Stimulated activated CD4-positive, alpha-beta T cell treated with anti-CD3 and anti-CD28 coated beads, TNF-alpha, amount 100 ng/mL, for 24 hours (primary cell): ENCODE results near the gene RCCD1.

Source experiments
- DNase-seq, 3 experiments: peaks; one replicate each; pipeline ENCODE4 v3.0.0-alpha.2; 2020; ENCODE audit warnings: low read depth in 3 of 3

The RCCD1 gene

GRCh38 chr15:90942354-90943120, 12.1 kb upstream of the RCCD1 start:
- no peak for DNase-seq

DNA sequence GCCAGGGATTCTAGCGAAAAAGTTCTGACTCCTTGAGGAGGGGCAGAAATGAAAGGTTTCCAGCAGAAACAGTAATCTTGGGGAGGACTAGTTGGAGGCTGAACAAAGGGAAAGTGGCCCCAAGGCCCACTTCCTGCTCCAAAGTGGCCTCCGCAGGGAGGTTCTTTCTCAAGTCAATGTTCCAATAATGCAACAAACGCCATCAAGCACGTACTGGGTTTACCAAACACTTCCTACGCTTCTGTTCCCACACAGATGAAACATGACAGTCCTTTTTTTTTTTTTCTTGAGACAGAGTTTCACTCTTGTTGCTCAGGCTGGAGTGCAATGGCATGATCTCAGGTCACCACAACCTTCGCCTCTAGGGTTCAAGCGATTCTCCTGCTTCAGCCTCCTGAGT, 9.6 kb upstream of the RCCD1 start:
- DNase-seq: no peak

DNA sequence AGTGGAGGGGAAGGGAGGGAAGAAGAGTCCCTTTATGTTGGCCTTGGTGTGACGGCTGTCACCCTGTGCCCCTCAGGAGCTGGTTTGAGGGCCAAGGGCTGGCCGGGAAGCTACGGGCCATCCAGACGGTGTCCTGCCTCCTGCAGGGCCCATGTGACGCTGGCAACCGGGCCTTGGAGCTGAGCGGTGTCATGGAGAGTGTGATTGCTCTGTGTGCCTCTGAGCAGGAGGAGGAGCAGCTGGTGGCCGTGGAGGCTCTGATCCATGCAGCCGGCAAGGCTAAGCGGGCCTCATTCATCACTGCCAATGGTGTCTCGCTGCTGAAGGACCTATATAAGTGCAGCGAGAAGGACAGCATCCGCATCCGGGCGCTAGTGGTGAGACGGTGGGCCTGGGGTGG, 8.1 kb upstream of the RCCD1 start:
- DNase-seq: no peak

DNA sequence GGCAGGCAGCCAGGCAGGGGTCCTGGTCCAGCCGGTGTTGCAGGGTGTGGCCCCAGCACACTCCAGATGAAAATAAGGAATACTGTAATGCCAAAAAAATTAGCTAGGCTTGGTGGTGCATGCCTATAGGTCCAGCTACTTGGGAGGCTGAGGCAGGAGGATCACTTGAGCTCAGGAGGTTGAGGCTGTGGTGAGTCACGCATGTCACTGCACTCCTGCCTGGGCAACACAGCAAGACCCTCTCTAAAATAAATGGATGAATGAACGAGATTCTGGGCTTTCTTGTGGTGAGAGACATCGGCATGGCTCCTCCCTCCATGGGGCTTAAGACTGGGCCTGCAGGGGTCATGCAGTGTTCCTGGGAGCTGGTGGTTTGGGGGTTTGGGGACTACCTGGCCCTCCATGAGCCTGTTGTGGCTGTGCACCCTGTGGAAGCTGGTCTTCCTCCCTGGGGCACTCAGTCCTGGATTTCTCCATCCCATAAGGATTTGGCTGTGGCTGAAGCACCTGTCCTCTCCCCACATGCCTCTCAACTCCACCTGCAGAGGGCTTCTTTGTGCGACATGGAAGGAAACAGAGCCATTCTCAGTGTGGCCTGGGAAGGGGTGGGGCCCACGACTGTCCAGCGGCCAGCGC, 7.6 kb upstream of the RCCD1 start:
- DNase-seq: no peak

GRCh38 chr15:90947577-90948357, 6.9 kb upstream of the RCCD1 start:
- DNase-seq: no peak

DNA sequence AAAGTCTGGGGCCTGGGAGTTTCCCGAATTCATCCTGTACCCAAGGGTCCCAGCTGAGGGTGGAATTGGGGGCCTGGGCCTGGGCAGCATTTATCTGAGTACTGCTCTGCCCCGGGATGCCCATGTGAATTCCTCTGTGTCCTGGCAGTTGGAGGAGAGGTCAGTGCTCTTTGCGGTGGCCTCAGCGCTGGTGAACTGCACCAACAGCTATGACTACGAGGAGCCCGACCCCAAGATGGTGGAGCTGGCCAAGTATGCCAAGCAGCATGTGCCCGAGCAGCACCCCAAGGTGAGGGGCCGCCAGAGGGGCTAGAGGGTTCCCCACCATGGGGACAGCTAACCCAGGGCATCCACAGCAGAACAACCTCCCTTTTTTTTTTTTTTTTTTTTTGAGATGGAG, 6.2 kb upstream of the RCCD1 start:
- no peak for DNase-seq

- DNase-seq: no peak
Measured at GRCh38 chr15:90949979-90950675, 4.6 kb upstream of the RCCD1 start.

- DNase-seq: no peak
Measured at GRCh38 chr15:90950676-90951075, 4.0 kb upstream of the RCCD1 start.

DNA sequence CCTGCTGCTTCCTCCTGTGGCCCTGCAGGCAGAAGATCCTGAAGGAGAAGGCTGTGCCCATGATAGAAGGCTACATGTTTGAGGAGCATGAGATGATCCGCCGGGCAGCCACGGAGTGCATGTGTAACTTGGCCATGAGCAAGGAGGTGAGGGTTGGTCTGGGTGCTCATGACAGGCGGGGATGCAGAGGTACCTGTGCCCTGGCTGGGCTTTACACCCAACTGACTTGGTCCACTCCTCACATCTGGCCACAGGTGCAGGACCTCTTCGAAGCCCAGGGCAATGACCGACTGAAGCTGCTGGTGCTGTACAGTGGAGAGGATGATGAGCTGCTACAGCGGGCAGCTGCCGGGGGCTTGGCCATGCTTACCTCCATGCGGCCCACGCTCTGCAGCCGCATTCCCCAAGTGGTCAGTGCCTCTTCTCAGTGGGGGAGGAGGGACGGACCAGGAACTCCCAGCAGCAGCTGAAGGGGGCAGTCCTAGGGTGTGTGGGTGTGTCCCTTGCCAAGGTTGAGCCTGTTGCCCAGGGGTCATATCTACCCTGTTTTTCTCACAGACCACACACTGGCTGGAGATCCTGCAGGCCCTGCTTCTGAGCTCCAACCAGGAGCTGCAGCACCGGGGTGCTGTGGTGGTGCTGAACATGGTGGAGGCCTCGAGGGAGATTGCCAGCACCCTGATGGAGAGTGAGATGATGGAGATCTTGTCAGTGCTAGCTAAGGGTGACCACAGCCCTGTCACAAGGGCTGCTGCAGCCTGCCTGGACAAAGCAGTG, 1.6 kb upstream of the RCCD1 start:
- DNase-seq: no peak

DNA sequence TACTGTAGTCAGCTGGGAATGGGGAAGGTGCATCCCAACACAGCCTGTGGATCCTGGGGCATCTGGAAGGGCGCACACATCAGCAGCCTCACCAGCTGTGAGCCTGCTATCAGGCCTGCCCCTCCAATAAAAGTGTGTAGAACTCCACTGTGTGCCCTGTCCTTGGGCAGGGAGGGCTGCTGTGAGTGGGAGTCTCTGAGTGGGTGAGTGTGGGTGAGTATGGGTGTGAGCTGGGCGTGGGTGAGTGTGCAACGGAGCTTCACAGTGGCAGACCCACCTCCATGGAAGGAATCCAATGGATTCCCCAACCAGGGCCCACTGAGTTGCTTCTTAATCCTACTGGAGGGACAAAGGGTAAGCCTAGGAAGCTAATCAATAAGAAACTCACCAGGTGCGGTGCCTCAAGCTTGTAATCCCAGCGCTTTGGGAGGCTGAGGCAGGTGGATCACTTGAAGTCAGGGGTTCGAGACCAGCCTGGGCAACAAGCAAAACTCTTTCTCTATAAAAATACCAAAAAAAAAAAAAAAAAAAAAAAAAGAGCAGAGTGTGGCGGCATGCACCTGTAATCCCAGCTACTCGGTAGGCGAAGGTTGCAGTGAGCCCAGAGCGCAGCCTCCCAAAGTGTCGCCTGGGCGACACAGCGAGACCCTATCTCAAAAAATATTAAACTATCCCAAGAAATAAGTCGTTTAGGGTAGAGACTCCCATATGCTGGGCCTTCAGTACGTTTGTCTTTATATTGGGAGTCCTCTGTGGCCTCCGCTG, 555 bp upstream of the RCCD1 start:
- DNase-seq: no peak

DNA sequence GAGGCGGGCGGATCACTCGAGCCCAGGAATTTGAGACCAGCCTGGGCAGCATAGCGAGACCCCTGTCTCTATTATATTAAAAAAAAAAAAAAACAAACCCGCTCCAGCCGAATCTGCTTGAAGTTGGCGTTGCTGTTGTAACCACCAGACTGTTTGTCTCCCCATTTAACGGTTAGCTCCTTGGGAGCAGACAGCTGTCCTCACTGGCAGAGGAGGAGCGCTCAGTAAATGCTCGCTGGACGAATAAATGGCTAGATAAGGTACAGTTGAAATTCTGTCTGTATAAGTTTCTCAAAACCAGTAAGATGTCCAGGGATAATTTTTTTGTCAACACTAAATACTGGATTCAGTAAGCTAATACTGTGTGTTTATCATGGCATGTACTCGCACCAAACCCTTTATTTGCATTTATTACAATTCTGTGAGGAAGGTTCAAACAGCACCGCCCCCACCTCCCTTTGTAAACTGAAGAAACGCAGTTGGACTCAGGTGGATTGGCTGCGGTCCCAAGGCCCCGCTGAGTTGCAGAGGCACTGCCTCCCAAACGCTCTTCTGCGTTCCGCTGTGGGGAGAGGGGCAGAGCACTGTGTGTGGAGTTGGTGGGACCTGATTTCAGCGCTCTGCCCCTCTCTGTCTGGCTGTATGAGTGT, 1.1 kb downstream of the RCCD1 start:
- DNase-seq: no peak

DNA sequence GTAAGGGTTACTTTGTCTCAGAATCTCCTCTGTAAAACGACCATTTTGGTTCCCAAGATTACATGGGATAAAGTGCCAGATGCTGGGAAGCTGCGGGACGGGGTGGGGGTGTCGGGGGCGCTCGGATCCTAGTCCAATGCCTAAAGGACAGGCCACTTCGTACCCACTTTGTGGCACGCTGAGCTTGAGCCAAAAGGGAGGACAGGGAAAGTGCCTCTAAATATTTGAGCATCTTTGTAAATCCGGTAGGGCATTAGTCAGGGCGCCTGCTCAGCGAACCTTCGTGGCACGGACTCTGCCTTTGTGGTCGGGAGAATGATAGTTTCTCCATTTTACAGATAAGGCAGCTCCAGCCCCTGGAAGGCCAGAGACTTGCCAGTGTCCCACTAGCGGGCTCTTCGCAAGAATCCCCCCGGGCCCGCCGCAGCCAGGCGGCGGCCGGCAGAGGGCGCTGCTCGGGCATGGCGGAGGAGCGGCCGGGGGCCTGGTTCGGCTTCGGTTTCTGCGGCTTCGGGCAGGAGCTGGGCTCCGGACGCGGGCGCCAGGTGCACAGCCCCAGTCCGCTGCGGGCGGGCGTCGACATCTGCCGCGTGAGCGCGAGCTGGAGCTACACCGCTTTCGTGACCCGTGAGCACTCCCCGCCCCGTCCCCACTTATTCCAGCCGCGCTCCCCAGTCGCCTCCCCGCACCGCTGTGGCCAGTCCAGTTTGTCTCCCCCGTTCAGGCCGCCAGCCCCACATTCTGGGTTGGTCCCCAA, 1.8 kb downstream of the RCCD1 start:
- DNase-seq: peak in 2 of 3 experiments; percentile 21 to 60

DNA sequence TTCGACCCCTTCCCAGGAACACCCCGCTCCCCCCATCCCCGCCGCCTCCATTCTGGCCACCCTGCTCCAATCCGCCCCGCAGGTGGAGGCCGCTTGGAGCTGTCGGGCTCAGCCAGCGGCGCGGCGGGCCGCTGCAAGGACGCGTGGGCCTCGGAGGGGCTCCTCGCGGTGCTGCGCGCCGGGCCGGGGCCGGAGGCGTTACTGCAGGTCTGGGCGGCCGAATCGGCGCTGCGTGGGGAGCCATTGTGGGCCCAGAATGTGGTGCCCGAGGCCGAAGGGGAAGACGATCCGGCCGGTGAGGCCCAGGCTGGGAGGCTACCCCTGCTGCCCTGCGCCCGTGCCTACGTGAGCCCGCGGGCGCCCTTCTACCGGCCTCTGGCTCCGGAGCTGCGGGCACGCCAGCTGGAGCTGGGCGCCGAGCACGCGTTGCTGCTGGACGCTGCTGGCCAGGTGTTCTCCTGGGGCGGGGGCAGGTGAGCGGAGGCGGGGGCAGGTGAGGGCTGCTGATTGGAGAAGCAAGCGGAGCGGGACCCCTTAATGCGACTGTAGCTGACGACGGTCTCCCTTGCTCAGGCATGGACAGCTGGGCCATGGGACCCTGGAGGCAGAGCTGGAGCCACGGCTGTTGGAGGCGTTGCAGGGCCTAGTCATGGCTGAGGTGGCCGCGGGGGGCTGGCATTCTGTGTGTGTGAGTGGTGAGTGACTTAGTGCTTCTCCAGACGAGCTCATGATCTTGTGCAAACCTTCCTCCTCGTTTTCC, 2.5 kb downstream of the RCCD1 start:
- DNase-seq: no peak

- DNase-seq: no peak
Measured at GRCh38 chr15:90957791-90958190, 3.1 kb downstream of the RCCD1 start.

GRCh38 chr15:90959028-90959595, 4.4 kb downstream of the RCCD1 start:
- no peak for DNase-seq

GRCh38 chr15:90959894-90960293, 5.2 kb downstream of the RCCD1 start:
- no peak for DNase-seq

DNA sequence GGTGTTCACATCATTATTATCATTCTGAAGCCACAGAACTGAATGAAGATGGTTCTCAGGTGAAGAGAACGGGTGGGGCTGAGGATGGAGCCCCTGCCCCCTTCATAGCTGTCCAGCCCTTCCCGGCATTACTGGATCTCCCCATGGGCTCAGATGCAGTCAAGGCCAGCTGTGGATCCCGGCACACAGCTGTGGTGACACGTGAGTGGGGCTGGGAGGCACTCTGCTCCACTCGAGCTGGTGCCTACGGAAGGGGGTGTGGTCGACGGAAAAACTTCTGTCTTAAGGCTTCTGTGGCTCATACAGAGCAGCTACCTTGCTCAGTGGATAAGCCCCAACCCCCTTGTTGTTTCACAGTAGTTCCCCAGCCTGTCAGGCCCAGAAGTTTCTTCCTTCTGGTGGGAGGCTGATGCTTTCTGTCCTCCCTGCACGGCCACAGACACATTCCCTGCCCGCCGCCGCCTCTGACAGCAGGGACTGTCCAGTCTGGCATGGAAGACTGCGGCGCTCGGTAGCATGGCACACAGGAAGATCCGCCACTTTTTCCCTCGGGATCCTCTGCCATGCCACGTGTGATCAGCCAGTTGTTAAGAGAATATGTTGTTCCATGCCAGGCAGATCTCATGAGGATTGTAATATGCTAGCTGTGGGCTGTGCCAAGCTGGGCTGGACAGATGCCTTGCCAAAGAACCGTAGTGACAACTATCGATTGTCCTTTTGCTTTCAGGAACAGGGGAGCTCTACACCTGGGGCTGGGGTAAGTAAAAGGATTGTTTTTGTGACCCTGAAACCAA, 5.8 kb downstream of the RCCD1 start:
- DNase-seq: no peak
